H1 (cell line): ENCODE data around the gene IFNG-AS1.

Source experiments
- CHD1 ChIP-seq: IDR thresholded peaks from 2 replicates; pipeline ENCODE4 v1.6.1; 2012; ENCODE audit warnings: low read depth, low read length, improper control_type of control experiment
- CTCF ChIP-seq, 3 experiments: IDR thresholded peaks; 1 replicate in 2 of 3; 2 replicates in 1 of 3; pipeline versions ENCODE4 v1.5.1 to v1.6.1; 2011; ENCODE audit warnings: low read length in 3 of 3, mild to moderate bottlenecking in 3 of 3, inconsistent platforms in 2 of 3, low read depth in 1 of 3, moderate library complexity in 1 of 3; ENCODE audit not compliant: insufficient read depth in 1 of 3; ENCODE audit errors: control extremely low read depth in 1 of 3
- EZH2 ChIP-seq: fragments of 200-600 bp; sonication (generic); IDR thresholded peaks from 2 replicates; pipeline ENCODE4 v1.7.1; 2012; ENCODE audit warnings: low read depth, mild to moderate bottlenecking, moderate library complexity, low read length, inconsistent platforms; ENCODE audit not compliant: severe bottlenecking
- GTF2F1 ChIP-seq: IDR thresholded peaks from 2 replicates; pipeline ENCODE4 v1.6.1; 2012; ENCODE audit warnings: low read depth, low read length, improper control_type of control experiment, borderline replicate concordance
- HDAC6 ChIP-seq: IDR thresholded peaks from one replicate; pipeline ENCODE4 v1.7.1; 2012; ENCODE audit warnings: low read depth, mild to moderate bottlenecking, inconsistent platforms, low read length, moderate library complexity
- KDM1A ChIP-seq: fragments of 200-600, 300-600 bp; sonication (generic); IDR thresholded peaks from 2 replicates; pipeline ENCODE4 v1.7.1; 2016; ENCODE audit warnings: mild to moderate bottlenecking, low read length, borderline replicate concordance
- PHF8 ChIP-seq: fragments of 200-600 bp; sonication (generic); conservative IDR thresholded peaks from 2 replicates; pipeline ENCODE4 v1.7.1; 2012; ENCODE audit warnings: low read depth, mild to moderate bottlenecking, inconsistent platforms, low read length, moderate library complexity
- POLR2A ChIP-seq, 2 experiments: IDR thresholded peaks; 1 replicate in 1 of 2; 2 replicates in 1 of 2; pipeline ENCODE4 v1.6.1; 2011; ENCODE audit warnings: low read depth in 2 of 2, low read length in 2 of 2, mild to moderate bottlenecking in 2 of 2; ENCODE audit errors: control extremely low read depth in 1 of 2
- SAP30 ChIP-seq: fragments of 300-600 bp; sonication (generic); IDR thresholded peaks from 2 replicates; pipeline ENCODE4 v1.7.1; 2012; ENCODE audit warnings: low read length, moderate library complexity, mild to moderate bottlenecking, inconsistent platforms; ENCODE audit not compliant: insufficient read depth, insufficient replicate concordance
- YY1 ChIP-seq: IDR thresholded peaks from 2 replicates; pipeline ENCODE4 v1.6.1; 2011; ENCODE audit warnings: low read depth, mild to moderate bottlenecking, low read length
- ZNF274 ChIP-seq: IDR thresholded peaks from 2 replicates; pipeline ENCODE4 v1.7.0; 2012; ENCODE audit warnings: low read length, borderline replicate concordance; ENCODE audit errors: extremely low read depth
- TF ChIP-seq, protein P1 (sequence below): IDR thresholded peaks from 2 replicates; pipeline ENCODE4 v1.6.1; 2012; ENCODE audit warnings: inconsistent platforms

- TF ChIP-seq KDM1A, result no peak
- no peak for TF ChIP-seq POLR2A (IDR thresholded peaks at IDR 0.05; ENCODE audit: control extremely low read depth in 1 of 2, low read depth in 2 of 2, low read length in 2 of 2)
- no peak for TF ChIP-seq GTF2F1
- TF ChIP-seq CTCF (IDR thresholded peaks at IDR 0.05; ENCODE audit: control extremely low read depth in 1 of 3, insufficient read depth in 1 of 3, low read depth in 1 of 3, low read length in 3 of 3), result peak in 2 of 3 experiments; percentile 26 to 31; a peak in 2 of 4 replicates
- TF ChIP-seq PHF8, result no peak
- no peak for TF ChIP-seq YY1
- TF ChIP-seq CHD1, result no peak
- TF ChIP-seq HDAC6, result no peak
- TF ChIP-seq ZNF274, result no peak
- no peak for TF ChIP-seq EZH2
- no peak for TF ChIP-seq SAP30
- TF ChIP-seq, protein P1, sequence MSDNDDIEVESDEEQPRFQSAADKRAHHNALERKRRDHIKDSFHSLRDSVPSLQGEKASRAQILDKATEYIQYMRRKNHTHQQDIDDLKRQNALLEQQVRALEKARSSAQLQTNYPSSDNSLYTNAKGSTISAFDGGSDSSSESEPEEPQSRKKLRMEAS, result no peak
Measured at GRCh38 chr12:68001486-68002466, 12.5 kb downstream of the IFNG-AS1 start.
